Measurements from ENCODE around the gene ABLIM2. TPM values are rescaled to one million over a fixed set of nuclear protein-coding genes. Genes with fewer than 3 reads are reported as not detected.

The ABLIM2 gene
- total RNA-seq, 1 experiment from 2014 or later: 6.1 TPM

- no peaks in the 10 kb centered on the region for H4K20me1 ChIP-seq (ENCODE audit: insufficient read depth)
- CTCF ChIA-PET: no interaction called here
- ATAC-seq (no peak), DNase-seq (ENCODE audit: low read depth, low spot score) (no peak)
- no peaks in the 10 kb centered on the region for H3K9me2 ChIP-seq (ENCODE audit: insufficient read depth)
- BruUV-seq (replicated peaks): no TSS peak
- POLR2A ChIA-PET: no interaction called here
- H3K27me3 ChIP-seq (ENCODE audit: insufficient read depth, low read length): no peaks in the 10 kb centered on the region
- no peak overlapping the region for H3K27ac ChIP-seq (ENCODE audit: low read depth, low read length)
- intact Hi-C loops (cut with micrococcal nuclease): no loop called here
- H3K4me3 ChIP-seq (replicated peaks in 1 of 2; ENCODE audit: low read depth in 1 of 2, low read length in 2 of 2): no peak overlapping the region
- no peaks in the 10 kb centered on the region for H3K36me3 ChIP-seq (ENCODE audit: control insufficient read depth in 1 of 2, insufficient read depth in 2 of 2, low read length in 2 of 2)
- H2AFZ ChIP-seq (ENCODE audit: low read depth, low read length, poor library complexity, severe bottlenecking): no peak overlapping the region
- H3K79me2 ChIP-seq (ENCODE audit: insufficient read depth, low read length): no peaks in the 10 kb centered on the region
- peaks cover 0 to 7% of the 10 kb centered on the region in 2 experiments; a peak in 1 of 4 replicates for H3K9me3 ChIP-seq (ENCODE audit: control insufficient read depth in 1 of 2, insufficient read depth in 1 of 2, low read depth in 1 of 2, low read length in 2 of 2)
- H3K4me2 ChIP-seq (ENCODE audit: low read length): no peak overlapping the region
- no peak overlapping the region for H3K9ac ChIP-seq (ENCODE audit: low read length)
- RAD21 ChIA-PET (ENCODE audit: low non-redundant PET in 1 of 2, low total read pairs in 2 of 2, uncharacterized antibody in 2 of 2, unreplicated experiment in 2 of 2): no interaction called here
- peaks cover 7 to 9% of the 10 kb centered on the region in 2 experiments; a peak in 2 of 4 replicates for H3K4me1 ChIP-seq (ENCODE audit: control insufficient read depth in 1 of 2, insufficient read depth in 2 of 2, low read length in 2 of 2)
- TF ChIP-seq POLR2A (IDR thresholded peaks at IDR 0.05; ENCODE audit: borderline replicate concordance, extremely low read depth, insufficient read depth, insufficient read length) (no peak), ZNF274 (IDR thresholded peaks at IDR 0.05; ENCODE audit: low read depth, low read length) (no peak), CBX3 (IDR thresholded peaks at IDR 0.05; ENCODE audit: low read depth) (no peak), REST (IDR thresholded peaks at IDR 0.05; ENCODE audit: low read depth) (no peak), EGR1 (IDR thresholded peaks at IDR 0.05; ENCODE audit: low read depth) (no peak), CTCF (IDR thresholded peaks at IDR 0.05 in 2 of 3, conservative IDR thresholded peaks at IDR 0.05 in 1 of 3; ENCODE audit: borderline replicate concordance in 1 of 3, insufficient read depth in 1 of 3, low read depth in 2 of 3, low read length in 2 of 3) (no peak), YY1 (IDR thresholded peaks at IDR 0.05; ENCODE audit: extremely low read depth, insufficient replicate concordance, low read depth, low read length) (no peak), ELF1 (IDR thresholded peaks at IDR 0.05; ENCODE audit: borderline replicate concordance, low read depth) (no peak), FOSL1 (IDR thresholded peaks at IDR 0.05; ENCODE audit: low read depth) (no peak), ZFX (IDR thresholded peaks at IDR 0.05) (no peak), SIN3A (IDR thresholded peaks at IDR 0.05; ENCODE audit: low read depth) (no peak), JUND (IDR thresholded peaks at IDR 0.05) (no peak)
- TF ChIP-seq, protein P1, sequence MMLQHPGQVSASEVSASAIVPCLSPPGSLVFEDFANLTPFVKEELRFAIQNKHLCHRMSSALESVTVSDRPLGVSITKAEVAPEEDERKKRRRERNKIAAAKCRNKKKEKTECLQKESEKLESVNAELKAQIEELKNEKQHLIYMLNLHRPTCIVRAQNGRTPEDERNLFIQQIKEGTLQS (IDR thresholded peaks at IDR 0.05): no peak
- TF ChIP-seq, protein P2, sequence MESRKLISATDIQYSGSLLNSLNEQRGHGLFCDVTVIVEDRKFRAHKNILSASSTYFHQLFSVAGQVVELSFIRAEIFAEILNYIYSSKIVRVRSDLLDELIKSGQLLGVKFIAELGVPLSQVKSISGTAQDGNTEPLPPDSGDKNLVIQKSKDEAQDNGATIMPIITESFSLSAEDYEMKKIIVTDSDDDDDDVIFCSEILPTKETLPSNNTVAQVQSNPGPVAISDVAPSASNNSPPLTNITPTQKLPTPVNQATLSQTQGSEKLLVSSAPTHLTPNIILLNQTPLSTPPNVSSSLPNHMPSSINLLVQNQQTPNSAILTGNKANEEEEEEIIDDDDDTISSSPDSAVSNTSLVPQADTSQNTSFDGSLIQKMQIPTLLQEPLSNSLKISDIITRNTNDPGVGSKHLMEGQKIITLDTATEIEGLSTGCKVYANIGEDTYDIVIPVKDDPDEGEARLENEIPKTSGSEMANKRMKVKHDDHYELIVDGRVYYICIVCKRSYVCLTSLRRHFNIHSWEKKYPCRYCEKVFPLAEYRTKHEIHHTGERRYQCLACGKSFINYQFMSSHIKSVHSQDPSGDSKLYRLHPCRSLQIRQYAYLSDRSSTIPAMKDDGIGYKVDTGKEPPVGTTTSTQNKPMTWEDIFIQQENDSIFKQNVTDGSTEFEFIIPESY (IDR thresholded peaks at IDR 0.05; ENCODE audit: extremely low read depth, insufficient replicate concordance, low read length): no peak
- TF ChIP-seq, protein P3, sequence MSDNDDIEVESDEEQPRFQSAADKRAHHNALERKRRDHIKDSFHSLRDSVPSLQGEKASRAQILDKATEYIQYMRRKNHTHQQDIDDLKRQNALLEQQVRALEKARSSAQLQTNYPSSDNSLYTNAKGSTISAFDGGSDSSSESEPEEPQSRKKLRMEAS (IDR thresholded peaks at IDR 0.05): no peak
Observed at GRCh38 chr4:8097721-8098345, 60.8 kb downstream of the ABLIM2 start.
